ENCODE data around the gene NPAS3. TPM values are rescaled to one million over a fixed set of nuclear protein-coding genes. Genes with fewer than 3 reads are reported as not detected.

Gene NPAS3
- total RNA-seq, 2 experiments from 2014 or later = not detected

DNA sequence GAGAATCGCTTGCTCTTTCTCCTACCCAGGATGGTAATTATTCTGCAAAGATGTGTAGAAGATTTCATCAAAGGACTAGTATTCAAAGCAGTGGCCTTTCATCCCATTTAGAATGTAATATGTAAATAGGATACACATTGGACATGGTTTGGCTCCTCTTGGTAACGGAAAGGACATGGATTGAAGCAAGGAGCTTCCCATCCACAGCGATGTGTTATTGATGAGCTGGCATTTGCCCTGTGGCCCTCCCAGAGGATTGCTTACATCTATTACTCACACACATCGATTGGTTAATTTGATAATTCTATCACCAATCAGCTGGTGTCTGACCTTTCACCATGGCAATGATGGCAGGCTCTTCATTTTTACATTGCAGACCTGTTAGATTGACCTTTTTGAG, 553.8 kb downstream of the NPAS3 start:
- Histone ChIP-seq H3K36me3 (ENCODE audit: insufficient read depth, low read length) (no peaks in the 10 kb centered on the region), H3K9me3 (ENCODE audit: low read length) (no peaks in the 10 kb centered on the region), H3K4me1 (ENCODE audit: insufficient read depth, low read length, poor library complexity, severe bottlenecking) (no peaks in the 10 kb centered on the region), H4K20me1 (ENCODE audit: insufficient read depth, low read length) (no peaks in the 10 kb centered on the region), H3K27ac (ENCODE audit: low read depth, low read length, poor library complexity, severe bottlenecking) (no peak overlapping the region), H3K79me2 (ENCODE audit: insufficient read depth, low read depth, low read length) (no peaks in the 10 kb centered on the region), H3K4me3 (ENCODE audit: low read depth, low read length, poor library complexity, severe bottlenecking) (no peak overlapping the region), H3K9me2 (ENCODE audit: insufficient read depth, low read length) (no peaks in the 10 kb centered on the region), H3K4me2 (ENCODE audit: low read length) (no peak overlapping the region), H2AFZ (ENCODE audit: low read length) (no peak overlapping the region)
- no TSS peak for BruUV-seq (replicated peaks)
- no peak for TF ChIP-seq CTCF (conservative IDR thresholded peaks at IDR 0.05; ENCODE audit: low read length)
- TF ChIP-seq EZH2phosphoT487 (IDR thresholded peaks at IDR 0.05; ENCODE audit: borderline replicate concordance, low read depth, low read length) = no peak
- DNase-seq (ENCODE audit: low spot score) = no peak
- intact Hi-C loops (cut with micrococcal nuclease; ENCODE audit: unreplicated experiment) = no loop called here
- POLR2A ChIA-PET = interaction anchor here (0.7 kb wide), 1 partner anchor 1448 kb away, joined by 5 read pairs; no protein-coding TSS in a partner anchor
- CTCF ChIA-PET (ENCODE audit: unreplicated experiment) = no interaction called here

DNA sequence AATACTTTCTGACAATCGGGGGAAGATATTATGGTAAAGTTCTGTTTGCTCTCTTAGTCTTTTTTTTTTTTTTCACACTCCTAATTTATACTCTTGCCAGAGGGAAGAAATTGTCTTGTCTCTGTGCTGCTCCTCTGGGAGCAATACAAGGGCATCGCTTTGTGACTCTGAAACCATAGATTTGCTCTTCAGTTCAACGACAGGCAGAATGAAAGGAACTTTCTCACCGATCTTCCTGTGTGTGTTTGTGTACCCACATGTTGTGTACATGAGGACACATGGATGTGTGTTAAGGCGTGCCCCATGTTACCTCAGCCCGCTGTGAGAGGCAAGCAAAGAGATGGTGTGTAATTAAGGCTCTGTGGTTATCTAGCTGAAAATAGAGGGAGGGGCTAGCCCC, 554.6 kb downstream of the NPAS3 start:
- no peak overlapping the region for H3K4me2 ChIP-seq (ENCODE audit: low read length)
- H3K4me3 ChIP-seq (ENCODE audit: low read depth, low read length, poor library complexity, severe bottlenecking) = no peak overlapping the region
- no peaks in the 10 kb centered on the region for H3K9me3 ChIP-seq (ENCODE audit: low read length)
- DNase-seq (ENCODE audit: low spot score) = no peak
- H3K9me2 ChIP-seq (ENCODE audit: insufficient read depth, low read length) = no peaks in the 10 kb centered on the region
- H3K36me3 ChIP-seq (ENCODE audit: insufficient read depth, low read length) = no peaks in the 10 kb centered on the region
- intact Hi-C loops (cut with micrococcal nuclease; ENCODE audit: unreplicated experiment) = no loop called here
- H4K20me1 ChIP-seq (ENCODE audit: insufficient read depth, low read length) = no peaks in the 10 kb centered on the region
- no peak overlapping the region for H3K27ac ChIP-seq (ENCODE audit: low read depth, low read length, poor library complexity, severe bottlenecking)
- no peaks in the 10 kb centered on the region for H3K79me2 ChIP-seq (ENCODE audit: insufficient read depth, low read depth, low read length)
- ChIA-PET CTCF (ENCODE audit: unreplicated experiment) (no interaction called here), POLR2A (interaction anchor here (0.7 kb wide), 1 partner anchor 1449 kb away, joined by 5 read pairs; no protein-coding TSS in a partner anchor)
- H3K4me1 ChIP-seq (ENCODE audit: insufficient read depth, low read length, poor library complexity, severe bottlenecking) = no peaks in the 10 kb centered on the region
- BruUV-seq (replicated peaks) = no TSS peak
- H2AFZ ChIP-seq (ENCODE audit: low read length) = no peak overlapping the region
- TF ChIP-seq EZH2phosphoT487 (IDR thresholded peaks at IDR 0.05; ENCODE audit: borderline replicate concordance, low read depth, low read length) (no peak), CTCF (conservative IDR thresholded peaks at IDR 0.05; ENCODE audit: low read length) (no peak)

GRCh38 chr14:33493990-33494389, 555.3 kb downstream of the NPAS3 start:
- H3K79me2 ChIP-seq (ENCODE audit: insufficient read depth, low read depth, low read length) = no peaks in the 10 kb centered on the region
- no TSS peak for BruUV-seq (replicated peaks)
- H3K9me2 ChIP-seq (ENCODE audit: insufficient read depth, low read length) = no peaks in the 10 kb centered on the region
- no peak overlapping the region for H3K4me3 ChIP-seq (ENCODE audit: low read depth, low read length, poor library complexity, severe bottlenecking)
- H3K27ac ChIP-seq (ENCODE audit: low read depth, low read length, poor library complexity, severe bottlenecking) = no peak overlapping the region
- no peak for TF ChIP-seq EZH2phosphoT487 (IDR thresholded peaks at IDR 0.05; ENCODE audit: borderline replicate concordance, low read depth, low read length)
- no peak for TF ChIP-seq CTCF (conservative IDR thresholded peaks at IDR 0.05; ENCODE audit: low read length)
- DNase-seq (ENCODE audit: low spot score) = no peak
- H3K4me1 ChIP-seq (ENCODE audit: insufficient read depth, low read length, poor library complexity, severe bottlenecking) = no peaks in the 10 kb centered on the region
- no peaks in the 10 kb centered on the region for H3K9me3 ChIP-seq (ENCODE audit: low read length)
- ChIA-PET POLR2A (no interaction called here), CTCF (ENCODE audit: unreplicated experiment) (no interaction called here)
- H2AFZ ChIP-seq (ENCODE audit: low read length) = no peak overlapping the region
- intact Hi-C loops (cut with micrococcal nuclease; ENCODE audit: unreplicated experiment) = no loop called here
- H3K36me3 ChIP-seq (ENCODE audit: insufficient read depth, low read length) = no peaks in the 10 kb centered on the region
- H4K20me1 ChIP-seq (ENCODE audit: insufficient read depth, low read length) = no peaks in the 10 kb centered on the region
- no peak overlapping the region for H3K4me2 ChIP-seq (ENCODE audit: low read length)
